Ammon's horn (tissue), 1 donor: ENCODE measurements around the gene PTCD3.

Experiments used
- DNase-seq: peaks from one replicate; pipeline ENCODE4 v3.0.0-alpha.2; 2016; ENCODE audit warnings: low spot score

Gene PTCD3

DNA sequence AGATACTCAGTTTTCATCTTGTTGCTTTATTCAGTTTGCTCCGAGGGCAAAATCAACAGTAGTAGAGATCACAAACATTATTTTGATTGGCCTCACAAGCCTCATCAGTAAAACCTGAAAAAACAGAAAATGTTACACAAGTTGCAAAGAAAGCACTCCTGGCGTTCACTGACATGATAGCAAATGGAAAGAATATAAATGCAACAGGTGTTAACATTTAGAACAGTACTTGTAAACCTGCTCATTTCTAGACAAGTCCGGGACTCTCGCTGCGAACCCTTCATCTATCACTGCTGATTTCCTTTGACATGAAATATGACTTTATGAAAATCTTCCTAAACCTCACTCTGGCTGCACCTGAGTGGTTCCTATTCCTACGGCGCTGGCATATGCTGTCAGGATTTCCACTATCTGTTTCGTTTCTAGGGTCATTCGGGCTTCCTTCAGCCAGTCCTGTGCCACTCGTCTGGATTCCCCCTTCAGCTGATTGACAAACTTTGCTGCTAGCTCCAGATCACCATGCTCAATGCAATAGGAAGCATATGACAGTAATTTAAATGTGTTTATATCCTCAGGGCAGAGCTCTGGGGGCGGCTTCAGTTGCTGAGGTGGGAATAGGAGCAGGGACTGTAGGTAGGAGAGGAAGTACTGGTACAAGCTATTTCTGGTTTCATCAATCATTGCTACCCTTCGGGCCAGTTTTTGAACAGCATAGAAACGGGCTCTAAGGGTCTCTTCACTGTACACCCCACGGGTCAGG, 38.1 kb downstream of the PTCD3 start:
- DNase-seq: no peak

DNA sequence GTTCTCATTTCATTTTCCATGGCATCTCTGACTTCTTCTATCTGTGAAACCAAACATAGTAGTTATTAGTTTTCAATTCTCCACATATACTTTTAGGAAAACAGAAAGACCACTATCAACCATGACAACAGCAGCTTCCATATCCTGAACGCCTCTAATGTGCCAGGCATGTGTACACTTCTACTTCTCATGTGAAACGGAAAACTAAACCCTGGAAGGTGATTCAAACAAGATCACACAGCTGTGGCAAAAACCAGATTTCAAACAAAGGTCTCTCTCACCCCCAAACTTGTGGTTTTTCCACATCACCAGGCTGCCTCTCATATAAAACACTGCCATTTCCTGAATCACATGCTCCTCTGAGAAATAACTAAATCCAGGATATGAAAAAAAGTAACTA, 41.8 kb downstream of the PTCD3 start:
- DNase-seq: no peak

DNA sequence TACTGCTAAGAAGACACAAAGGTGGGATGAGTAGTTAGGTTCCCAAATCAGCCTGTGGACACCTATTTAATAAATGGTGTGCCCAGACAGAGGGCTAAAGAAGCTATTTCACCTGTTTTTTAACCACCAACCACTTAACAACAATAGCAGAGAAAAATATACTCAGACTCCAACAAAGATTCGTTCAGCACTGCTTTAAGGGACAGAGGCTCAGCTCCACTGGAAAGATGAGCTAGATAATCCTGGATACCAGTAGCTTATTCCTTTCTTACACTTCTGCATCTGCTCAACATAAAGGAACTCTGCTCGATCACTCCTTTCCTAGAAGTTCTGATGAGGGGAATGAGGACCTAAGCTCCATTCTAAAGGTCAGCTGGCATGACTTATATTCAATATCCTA, 44.5 kb downstream of the PTCD3 start:
- DNase-seq: no peak

DNA sequence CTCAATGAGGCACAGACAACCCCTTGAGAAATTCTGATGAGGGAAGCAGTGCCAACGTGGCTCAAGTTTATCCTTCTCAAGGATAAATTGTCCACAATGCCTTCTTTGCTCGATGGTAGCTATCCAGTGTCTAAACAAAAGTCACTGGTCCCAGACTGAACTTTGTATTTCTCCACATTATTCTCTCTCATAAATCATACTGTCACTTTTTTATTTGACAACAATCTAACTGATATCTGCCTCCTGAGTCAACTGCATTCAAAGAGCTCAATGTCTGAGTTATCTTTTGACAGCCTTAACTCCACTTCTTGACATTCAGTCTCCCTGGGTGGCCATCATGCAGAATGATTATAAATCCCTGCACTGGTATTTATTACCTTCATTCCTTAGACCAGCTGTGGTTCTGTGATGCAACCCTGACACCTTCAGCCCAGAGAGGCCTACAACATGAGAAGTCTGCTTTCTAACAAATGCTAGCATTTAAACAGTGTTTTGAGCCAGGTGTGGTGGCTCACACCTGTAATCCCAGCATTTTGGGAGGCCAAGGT, 51.0 kb downstream of the PTCD3 start:
- no peak for DNase-seq

DNA sequence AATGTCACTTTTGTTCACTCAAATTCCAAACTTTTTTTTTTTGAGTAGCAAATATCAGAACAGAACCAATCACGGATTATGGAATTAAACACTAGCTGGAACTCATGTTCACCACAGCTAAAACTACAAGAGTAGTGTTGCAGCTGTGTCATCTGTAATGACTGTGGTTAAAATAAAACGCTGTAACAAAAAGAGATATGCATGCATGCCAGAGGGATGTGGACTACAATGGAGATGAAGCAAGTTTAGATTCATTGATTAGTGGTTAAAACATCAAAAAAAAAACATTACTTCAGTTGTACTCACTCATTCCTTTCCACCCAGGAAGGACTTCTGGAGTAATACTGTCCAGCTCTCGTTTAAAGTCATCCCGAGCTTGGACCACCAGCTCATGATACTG, 52.3 kb downstream of the PTCD3 start:
- no peak for DNase-seq

DNA sequence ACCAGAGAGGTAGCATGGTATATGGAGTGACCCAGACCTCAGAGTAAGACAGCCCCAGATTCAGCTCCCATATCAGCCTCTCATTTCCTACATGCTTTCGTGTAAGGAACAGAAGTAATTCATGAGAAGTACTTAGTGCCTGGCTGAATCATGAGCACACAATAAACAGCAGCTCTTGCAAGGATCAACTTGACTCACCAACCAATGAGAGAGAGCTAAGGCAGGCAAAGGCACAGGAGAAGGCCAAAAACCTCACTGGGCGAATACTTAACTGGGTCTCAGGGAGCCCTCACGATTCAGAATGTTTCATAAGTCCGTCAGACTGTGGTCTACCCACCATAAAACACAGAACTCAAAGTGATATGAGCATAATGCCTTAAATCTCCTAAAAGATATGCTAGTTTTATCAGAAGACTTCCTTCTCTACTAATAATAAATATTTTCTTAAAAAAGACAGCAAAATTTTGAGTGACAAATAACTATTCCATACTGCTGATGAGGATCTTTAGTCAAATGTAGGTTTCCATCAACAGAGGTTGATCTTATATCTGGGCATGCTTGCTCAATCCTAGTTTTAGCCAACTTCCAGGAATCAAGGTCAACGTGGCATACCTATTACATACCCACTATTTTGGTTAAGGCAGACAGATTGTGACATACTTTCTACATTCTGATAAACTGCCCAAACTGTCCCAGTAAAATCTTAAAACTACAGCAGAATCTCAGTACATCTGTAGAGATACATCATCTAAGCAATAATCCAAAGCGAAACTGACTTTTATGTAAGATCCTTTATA, 54.3 kb downstream of the PTCD3 start:
- no peak for DNase-seq

DNA sequence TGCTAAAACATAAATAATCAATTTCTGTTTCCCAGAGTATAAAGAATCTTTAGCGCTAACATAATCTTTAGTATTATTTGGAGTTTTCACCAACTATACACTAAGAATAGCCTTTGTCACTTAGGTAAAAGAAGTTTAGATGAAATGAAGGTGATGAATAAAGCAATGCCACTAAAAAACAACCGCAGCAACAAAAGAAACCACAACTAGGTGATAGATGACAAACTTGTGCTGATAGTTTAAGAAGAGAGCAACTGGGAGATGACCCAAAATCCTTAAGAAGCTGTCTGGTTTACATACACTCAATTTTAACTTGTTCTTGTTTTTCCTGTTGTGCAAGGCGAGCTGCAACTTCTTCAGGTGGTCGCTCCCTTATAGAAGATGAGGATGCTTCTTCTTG, 64.4 kb downstream of the PTCD3 start:
- DNase-seq: no peak

DNA sequence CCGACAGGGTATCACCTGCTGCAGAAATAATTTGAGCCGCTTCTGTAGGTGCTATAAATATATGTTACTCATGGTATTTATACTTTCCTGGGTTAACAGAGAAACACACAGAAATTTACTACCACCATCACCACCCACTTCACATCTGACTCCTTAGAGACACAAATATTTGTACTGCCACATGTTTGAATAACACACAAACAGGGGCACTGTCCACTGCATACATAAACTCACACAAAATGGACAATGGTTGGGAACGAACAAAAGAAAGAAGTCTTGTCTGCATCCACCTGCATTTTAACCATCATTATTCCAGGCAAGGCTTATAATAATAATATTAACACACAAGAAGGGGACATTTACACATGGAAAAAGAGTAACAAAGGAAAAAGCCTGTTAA, 65.3 kb downstream of the PTCD3 start:
- no peak for DNase-seq

DNA sequence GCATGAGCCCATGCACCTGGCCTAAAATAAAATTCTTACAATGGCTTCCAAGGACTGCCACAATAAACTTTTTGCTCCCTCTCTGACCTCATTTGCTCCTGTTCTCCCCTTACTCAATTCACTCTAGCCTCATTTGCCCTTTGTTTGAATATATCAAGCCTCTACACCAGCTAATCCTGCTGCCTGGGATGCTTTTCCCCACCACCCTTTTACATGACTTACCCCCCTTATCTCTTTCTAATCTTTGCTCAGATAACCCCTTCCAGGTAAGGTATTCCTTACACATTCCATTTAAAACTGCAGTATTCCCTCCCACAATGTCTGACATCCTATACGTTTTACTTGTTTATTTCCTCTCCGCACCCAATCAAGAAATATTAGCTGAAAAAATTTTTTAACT, 66.6 kb downstream of the PTCD3 start:
- no peak for DNase-seq

DNA sequence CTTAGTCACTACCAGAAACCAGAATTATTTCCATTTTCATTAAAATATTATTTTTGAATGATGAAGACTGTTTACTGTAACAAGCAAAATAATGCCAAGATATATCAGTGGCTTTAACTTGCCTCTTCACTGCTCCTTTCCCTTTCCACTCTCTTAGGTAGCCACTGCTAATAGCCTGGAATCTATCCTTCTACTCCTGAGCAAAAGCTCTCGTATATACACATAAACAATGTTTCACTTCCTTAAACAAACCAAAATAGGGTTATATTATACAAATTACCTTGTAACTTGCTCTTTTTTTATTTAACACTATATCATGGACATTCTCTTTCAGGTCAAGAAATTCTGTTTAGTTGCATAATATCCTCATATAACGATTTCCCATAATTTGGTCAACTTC, 68.4 kb downstream of the PTCD3 start:
- no peak for DNase-seq

DNA sequence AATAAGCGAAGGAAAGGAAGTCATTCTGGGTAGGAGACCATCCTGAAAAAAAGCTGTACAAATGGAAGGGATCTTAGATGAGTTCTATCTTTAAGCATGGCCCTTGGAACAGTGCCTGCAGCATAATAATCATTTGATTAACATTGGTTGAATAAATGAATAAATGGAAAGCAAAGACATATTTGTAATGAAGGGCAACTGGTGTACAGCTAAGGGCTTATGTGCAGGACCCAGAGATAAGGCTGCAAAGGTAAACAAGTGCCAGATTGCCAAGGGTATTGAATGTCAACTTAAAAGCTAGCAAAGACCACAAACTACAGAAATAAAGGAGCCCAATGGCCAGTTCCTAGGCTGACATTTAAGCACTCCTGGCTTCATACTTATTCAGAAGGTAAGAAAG, 69.8 kb downstream of the PTCD3 start:
- no peak for DNase-seq

DNA sequence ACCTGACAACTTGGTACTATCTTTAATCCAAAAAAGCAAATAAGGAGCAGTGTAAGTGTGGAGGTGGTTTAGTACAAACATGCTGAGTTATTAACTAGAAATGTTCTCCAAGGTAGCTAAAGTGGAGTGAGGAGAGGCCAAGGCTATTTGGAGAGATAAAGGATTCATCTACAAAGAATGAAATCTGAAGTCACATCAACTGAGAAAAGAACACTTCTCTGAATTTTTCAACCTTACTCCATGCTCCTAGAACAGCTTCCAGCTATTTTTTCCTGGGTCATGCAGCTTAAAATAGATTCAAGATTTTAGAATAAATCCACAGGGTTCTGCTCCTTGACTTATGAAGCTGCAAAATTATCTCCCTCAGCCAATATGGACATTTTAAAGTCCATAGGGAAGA, 70.6 kb downstream of the PTCD3 start:
- DNase-seq: no peak

DNA sequence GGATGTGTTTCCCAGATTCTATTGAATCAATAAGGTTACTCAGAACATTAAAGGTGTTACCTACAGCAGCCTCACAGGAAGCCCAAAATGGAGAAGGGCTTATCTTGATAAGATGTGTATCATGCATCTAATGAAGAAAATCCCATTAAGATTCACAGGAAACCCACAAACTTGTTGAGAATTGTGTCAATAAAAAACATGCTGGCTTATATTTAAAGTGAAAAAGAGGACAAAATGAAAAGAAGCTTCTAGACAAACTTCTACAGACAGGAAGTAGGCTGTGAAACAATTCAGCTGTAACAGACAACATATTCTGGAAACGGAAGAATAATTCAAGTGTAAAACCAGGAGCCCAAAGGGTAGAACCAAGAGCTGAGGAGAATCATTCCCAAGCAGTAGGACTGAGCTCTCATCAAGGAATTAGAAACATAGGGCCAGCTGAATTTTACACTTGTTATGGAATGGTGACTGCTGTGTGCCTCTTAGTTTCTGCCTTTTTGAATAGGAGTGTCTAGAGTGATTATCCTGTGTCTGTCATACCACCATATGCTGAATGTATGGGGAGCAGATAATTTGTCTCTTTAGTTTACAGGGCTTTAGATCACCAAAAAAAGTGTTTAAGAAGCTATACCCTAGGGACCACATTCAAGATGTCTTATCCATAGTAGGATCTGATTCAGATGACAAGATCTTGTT, 79.6 kb downstream of the PTCD3 start:
- DNase-seq: no peak

DNA sequence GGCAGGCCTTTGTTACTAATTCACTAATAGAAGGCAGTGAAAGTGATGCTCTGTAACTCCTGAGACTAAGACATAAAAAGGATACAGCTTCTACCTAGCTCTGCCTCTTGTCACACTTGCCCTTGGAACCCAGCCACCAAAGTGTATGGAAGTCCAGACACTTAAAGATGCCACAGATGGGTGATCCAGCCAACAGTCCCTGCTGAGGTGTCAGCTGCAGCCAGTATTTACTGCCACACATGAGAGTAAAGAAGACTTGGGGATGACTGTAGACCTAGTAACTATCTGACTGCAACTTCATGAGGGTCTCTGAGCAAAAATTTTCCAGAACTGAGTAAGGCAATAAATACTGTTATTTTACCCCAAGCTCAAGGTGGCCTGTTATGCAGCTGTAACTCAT, 80.4 kb downstream of the PTCD3 start:
- no peak for DNase-seq

DNA sequence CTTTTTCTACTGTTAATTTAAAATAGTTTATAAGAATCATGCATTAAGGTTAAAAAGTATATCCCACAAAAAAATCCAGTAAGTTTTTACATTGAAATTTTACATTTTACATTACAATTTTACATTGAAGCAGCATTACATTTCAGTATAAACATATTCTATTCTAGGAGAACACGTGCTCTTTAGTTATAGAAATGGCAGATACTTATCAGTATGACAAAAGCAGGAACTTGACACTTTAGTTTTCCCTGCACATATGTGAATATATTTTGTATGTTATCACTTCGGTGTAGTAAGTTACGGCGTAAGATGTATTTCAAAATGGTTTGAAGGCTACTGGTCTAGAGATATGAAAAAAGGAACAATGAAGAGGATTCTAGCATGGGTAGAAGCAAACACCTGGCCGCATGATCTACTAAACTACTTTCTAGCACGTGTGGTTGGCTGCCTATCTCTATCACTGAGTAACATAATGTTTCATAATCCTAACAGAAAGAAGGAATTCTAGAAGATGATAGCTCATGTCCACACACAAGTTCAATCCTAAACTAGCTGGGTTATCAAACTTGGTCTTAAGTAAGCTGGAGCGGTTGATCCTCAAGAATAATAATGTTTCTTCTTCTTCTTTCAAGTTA, 83.9 kb downstream of the PTCD3 start:
- DNase-seq: no peak
